AG10803 (cell line): ENCODE measurements around the gene ASXL1.

Source experiments
- DNase-seq: peaks from one replicate; pipeline ENCODE4 v3.0.0; 2010; ENCODE audit warnings: low read depth
- H3K4me3 ChIP-seq: 2 replicates; pipeline ENCODE4 v1.5.1; 2011; ENCODE audit warnings: mild to moderate bottlenecking, low read length, control low read depth
- CTCF ChIP-seq: conservative IDR thresholded peaks from 2 replicates; pipeline ENCODE4 v1.5.1; 2011; ENCODE audit warnings: mild to moderate bottlenecking, low read length, control low read depth, inconsistent platforms

Gene ASXL1

GRCh38 chr20:32487381-32487780 is 129.2 kb downstream of the ASXL1 start:
- no peak for DNase-seq
- H3K4me3 ChIP-seq, result no peak overlapping the region
- TF ChIP-seq CTCF, result no peak

- no peak for TF ChIP-seq CTCF
- no peak for DNase-seq
- H3K4me3 ChIP-seq, result no peak overlapping the region
These were observed 130.1 kb downstream of the ASXL1 start for GRCh38 chr20:32488066-32488838.
